Smooth muscle cell (in vitro differentiated cells): ENCODE results near the gene RAB1A. TPM values are rescaled to one million over a fixed set of nuclear protein-coding genes. Genes with fewer than 3 reads are reported as not detected.

ENCODE experiments used
- DNase-seq: peaks from one replicate; lab custom pipeline; 2025; ENCODE audit not compliant: unreplicated experiment; lab: John Stamatoyannopoulos, UW
- H2AFZ ChIP-seq: fragments of 200-600 bp; sonication (generic); 2 replicates; pipeline ENCODE4 v1.6.0; 2016; ENCODE audit warnings: antibody characterized with exemption, low read depth, mild to moderate bottlenecking
- H3F3A ChIP-seq: fragments of 200-600 bp; sonication (generic); 2 replicates; pipeline ENCODE4 v1.6.0; 2017; ENCODE audit warnings: antibody characterized with exemption, low read depth
- H3K27ac ChIP-seq: fragments of 200-600 bp; sonication (generic); 2 replicates; pipeline ENCODE4 v1.5.1; 2016; ENCODE audit warnings: low read depth, mild to moderate bottlenecking
- H3K27me3 ChIP-seq: fragments of 200-600 bp; sonication (generic); 2 replicates; pipeline ENCODE4 v1.6.1; 2016; ENCODE audit warnings: low read depth, mild to moderate bottlenecking
- H3K36me3 ChIP-seq: fragments of 200-600 bp; sonication (generic); 2 replicates; pipeline ENCODE4 v1.5.1; 2016; ENCODE audit warnings: low read depth
- H3K4me1 ChIP-seq: fragments of 200-600 bp; sonication (generic); 2 replicates; pipeline ENCODE4 v1.5.1; 2016; ENCODE audit warnings: low read depth
- H3K4me2 ChIP-seq: fragments of 200-600 bp; sonication (generic); 2 replicates; pipeline ENCODE4 v1.6.0; 2016; ENCODE audit warnings: mild to moderate bottlenecking
- H3K4me3 ChIP-seq: fragments of 200-600 bp; sonication (generic); 2 replicates; pipeline ENCODE4 v1.5.1; 2016; ENCODE audit warnings: mild to moderate bottlenecking
- H3K79me2 ChIP-seq: fragments of 200-600 bp; sonication (generic); 2 replicates; pipeline ENCODE4 v1.6.0; 2016; ENCODE audit warnings: low read depth, mild to moderate bottlenecking
- H3K9ac ChIP-seq: fragments of 200-600 bp; sonication (generic); 2 replicates; pipeline ENCODE4 v1.6.0; 2016; ENCODE audit warnings: low read depth
- H3K9me3 ChIP-seq: fragments of 200-600 bp; sonication (generic); replicated peaks from 2 replicates; pipeline ENCODE4 v1.5.1; 2016; ENCODE audit warnings: low read depth
- H4K20me1 ChIP-seq: fragments of 200-600 bp; sonication (generic); 2 replicates; pipeline ENCODE4 v1.6.0; 2016; ENCODE audit warnings: low read depth
- WGBS: methylation state at CpG from one replicate; pipeline ENCODE4 v1.1.7; 2016; ENCODE audit warnings: low lambda C conversion rate; 5-methylcytosine and 5-hydroxymethylcytosine counted together
- polyA plus RNA-seq: library from polyadenylated mRNA; unstranded; fragments of >200 nt; fragmentation: Nextera tagmentation; extraction: Ambion mirVana; gene quantifications from 2 replicates; pipeline ENCODE4 v1.2.1, GENCODE V29; 2016
- small RNA-seq: library from RNA; depleted of rRNA; stranded (forward); fragments of <200 nt; gene quantifications from one replicate; pipeline ENCODE3, GENCODE V24; 2014
- total RNA-seq: library from RNA; depleted of rRNA; stranded (reverse); fragments of >200 nt; gene quantifications from 2 replicates; pipeline ENCODE4 v1.2.3, GENCODE V29; 2014
- TF ChIP-seq, protein P1 (sequence below): fragments of 200-600 bp; sonication (generic); IDR thresholded peaks from 2 replicates; pipeline ENCODE4 v1.5.1; 2017; ENCODE audit warnings: borderline replicate concordance, mild to moderate bottlenecking, antibody characterized with exemption; ENCODE audit not compliant: insufficient read depth, poor library complexity, severe bottlenecking

The RAB1A gene
- total and polyA plus RNA-seq, 2 experiments from 2014 or later = 250 to 361 TPM

DNA sequence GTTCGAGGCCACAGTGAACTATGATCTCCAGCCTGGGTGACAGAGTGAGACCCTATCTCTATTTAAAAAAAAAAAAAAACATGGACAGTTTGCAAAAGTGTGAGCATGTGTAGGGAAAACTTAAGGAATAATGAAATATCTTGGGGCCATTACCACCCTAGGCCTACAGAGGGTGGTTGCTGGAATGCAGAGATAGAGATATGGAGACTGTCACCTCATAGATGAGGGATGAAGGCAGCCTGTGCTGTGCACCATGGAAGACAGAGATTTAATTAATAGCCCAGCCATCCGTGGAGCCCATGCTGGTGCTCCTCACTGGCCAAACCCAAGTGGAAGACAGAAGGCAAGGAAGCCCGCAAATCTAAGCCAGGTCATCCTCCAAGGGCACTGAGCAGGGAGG lies 90.3 kb downstream of the RAB1A start:
- no peak overlapping the region for H3K9ac ChIP-seq
- no peak overlapping the region for H3K4me2 ChIP-seq
- no peaks in the 10 kb centered on the region for H3K9me3 ChIP-seq
- TF ChIP-seq, protein P1, sequence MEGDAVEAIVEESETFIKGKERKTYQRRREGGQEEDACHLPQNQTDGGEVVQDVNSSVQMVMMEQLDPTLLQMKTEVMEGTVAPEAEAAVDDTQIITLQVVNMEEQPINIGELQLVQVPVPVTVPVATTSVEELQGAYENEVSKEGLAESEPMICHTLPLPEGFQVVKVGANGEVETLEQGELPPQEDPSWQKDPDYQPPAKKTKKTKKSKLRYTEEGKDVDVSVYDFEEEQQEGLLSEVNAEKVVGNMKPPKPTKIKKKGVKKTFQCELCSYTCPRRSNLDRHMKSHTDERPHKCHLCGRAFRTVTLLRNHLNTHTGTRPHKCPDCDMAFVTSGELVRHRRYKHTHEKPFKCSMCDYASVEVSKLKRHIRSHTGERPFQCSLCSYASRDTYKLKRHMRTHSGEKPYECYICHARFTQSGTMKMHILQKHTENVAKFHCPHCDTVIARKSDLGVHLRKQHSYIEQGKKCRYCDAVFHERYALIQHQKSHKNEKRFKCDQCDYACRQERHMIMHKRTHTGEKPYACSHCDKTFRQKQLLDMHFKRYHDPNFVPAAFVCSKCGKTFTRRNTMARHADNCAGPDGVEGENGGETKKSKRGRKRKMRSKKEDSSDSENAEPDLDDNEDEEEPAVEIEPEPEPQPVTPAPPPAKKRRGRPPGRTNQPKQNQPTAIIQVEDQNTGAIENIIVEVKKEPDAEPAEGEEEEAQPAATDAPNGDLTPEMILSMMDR = no peak
- DNase-seq = no peak
- H3K4me3 ChIP-seq = no peak overlapping the region
- no peaks in the 10 kb centered on the region for H3K27me3 ChIP-seq
- no peaks in the 10 kb centered on the region for H3K36me3 ChIP-seq
- no peak overlapping the region for H2AFZ ChIP-seq
- no peak overlapping the region for H3K27ac ChIP-seq
- H3K4me1 ChIP-seq = no peaks in the 10 kb centered on the region
- 88% methylated on average over 3 of the region's 3 CpGs for WGBS
- no peaks in the 10 kb centered on the region for H3K79me2 ChIP-seq
- no peaks in the 10 kb centered on the region for H3F3A ChIP-seq
- no peaks in the 10 kb centered on the region for H4K20me1 ChIP-seq

DNA sequence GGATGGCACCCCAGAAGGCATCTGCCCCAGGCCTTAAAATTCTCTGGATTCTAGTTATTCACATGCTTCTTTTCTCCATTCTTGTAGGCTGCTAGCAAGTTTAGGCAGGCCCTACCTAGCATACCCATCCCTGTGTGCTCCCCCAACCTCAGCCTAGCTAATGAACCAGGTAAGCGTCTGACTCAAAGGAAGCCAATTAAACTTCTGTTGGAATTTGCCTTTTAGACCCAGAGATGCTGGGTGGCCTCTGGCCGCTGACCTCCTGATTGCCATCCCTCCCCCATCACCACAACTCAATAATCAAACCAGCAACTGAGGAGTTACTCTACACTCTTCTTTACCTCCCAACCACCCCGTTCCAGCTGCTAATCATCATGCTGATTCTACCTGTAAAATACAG lies 92.7 kb downstream of the RAB1A start:
- H2AFZ ChIP-seq = no peak overlapping the region
- no peaks in the 10 kb centered on the region for H3K27me3 ChIP-seq
- no peaks in the 10 kb centered on the region for H3K9me3 ChIP-seq
- H3K4me1 ChIP-seq = no peaks in the 10 kb centered on the region
- no peak for DNase-seq
- TF ChIP-seq, protein P1 = no peak
- H3K9ac ChIP-seq = no peak overlapping the region
- H3K79me2 ChIP-seq = no peaks in the 10 kb centered on the region
- H4K20me1 ChIP-seq = no peaks in the 10 kb centered on the region
- no peak overlapping the region for H3K4me2 ChIP-seq
- no peak overlapping the region for H3K4me3 ChIP-seq
- no peaks in the 10 kb centered on the region for H3F3A ChIP-seq
- 71% methylated on average over 3 of the region's 3 CpGs for WGBS
- no peak overlapping the region for H3K27ac ChIP-seq
- H3K36me3 ChIP-seq = no peaks in the 10 kb centered on the region

Small RNA genes lying within 50 kb of the gene (small RNA-seq; reads per million reads assigned to genes)
- gene RF00090 = not detected

Other genes starting within 250 kb of the RAB1A start
- 11.9 and 14.2 TPM in 2 replicates for gene SLC1A4, start 140.7 kb downstream of the RAB1A start, total RNA-seq
- gene SLC1A4, start 140.7 kb downstream of the RAB1A start, polyA plus RNA-seq = 13.8 and 16.9 TPM in 2 replicates
- 3.2 and 5.7 TPM in 2 replicates for gene CEP68, start 73.7 kb downstream of the RAB1A start, total RNA-seq
- 8.4 and 12.8 TPM in 2 replicates for gene CEP68, start 73.7 kb downstream of the RAB1A start, polyA plus RNA-seq
- gene ACTR2, start 97.7 kb upstream of the RAB1A start, total RNA-seq = 174 TPM in 2 replicates
- 107 and 108 TPM in 2 replicates for gene ACTR2, start 97.7 kb upstream of the RAB1A start, polyA plus RNA-seq